ENCODE measurements around the gene ATXN7L1. TPM values are rescaled to one million over a fixed set of nuclear protein-coding genes. Genes with fewer than 3 reads are reported as not detected.

The ATXN7L1 gene
- total RNA-seq, 1 donor from 2014 or later = 8.5 TPM

DNA sequence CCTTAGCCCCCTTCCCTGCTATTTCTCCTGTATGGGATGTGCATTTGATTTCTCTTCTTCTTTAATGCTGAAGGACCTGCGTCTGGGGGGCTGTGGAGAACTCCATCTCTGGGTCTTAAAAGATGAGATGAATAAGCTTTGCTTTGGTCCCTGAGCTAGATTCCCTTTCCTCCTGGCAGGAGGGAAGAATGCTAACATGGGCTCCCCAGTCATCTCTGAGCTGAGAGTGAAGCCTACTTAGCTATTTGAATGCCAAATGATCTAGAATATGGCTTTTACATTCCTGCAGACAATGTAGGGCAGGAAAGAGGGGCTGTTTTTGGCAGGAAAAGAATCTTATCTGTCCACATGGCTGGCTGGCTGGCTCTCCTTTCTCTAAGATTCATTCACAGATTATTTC, 232.5 kb downstream of the ATXN7L1 start:
- Mint-ChIP-seq H3K4me1 (ENCODE audit: low read depth) (peaks cover 2% of the 10 kb centered on the region), H3K9me3 (no peaks in the 10 kb centered on the region), H3K27me3 (ENCODE audit: insufficient read depth) (no peaks in the 10 kb centered on the region), H3K4me3 (no peak overlapping the region), H3K36me3 (ENCODE audit: low read depth) (peaks cover 8% of the 10 kb centered on the region), H3K27ac (no peak overlapping the region)
- intact Hi-C loops (cut with micrococcal nuclease) = no loop called here
- DNase-seq (ENCODE audit: low spot score) = no peak

DNA sequence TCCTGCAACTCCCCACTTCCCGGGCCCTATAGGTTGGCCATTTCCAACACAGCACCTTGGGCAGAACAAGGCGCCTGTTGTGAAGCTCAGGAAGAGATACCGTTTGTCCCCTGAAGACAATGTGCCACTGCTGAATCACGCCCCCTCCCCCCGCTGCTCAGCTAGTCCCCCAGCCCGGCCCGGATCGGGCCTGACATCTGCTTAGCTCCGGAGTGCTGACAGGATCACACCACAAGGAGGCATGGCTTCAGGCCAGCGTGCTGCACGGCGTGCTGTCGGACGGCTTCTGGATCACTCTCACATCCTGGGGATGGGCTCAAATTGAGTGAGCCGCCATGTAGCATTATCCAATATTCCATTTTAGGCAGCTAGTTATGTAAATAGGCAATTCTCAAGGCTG, 233.0 kb downstream of the ATXN7L1 start:
- Mint-ChIP-seq H3K27me3 (ENCODE audit: insufficient read depth) (no peaks in the 10 kb centered on the region), H3K36me3 (ENCODE audit: low read depth) (peaks cover 8% of the 10 kb centered on the region)
- intact Hi-C loops (cut with micrococcal nuclease) = no loop called here

DNA sequence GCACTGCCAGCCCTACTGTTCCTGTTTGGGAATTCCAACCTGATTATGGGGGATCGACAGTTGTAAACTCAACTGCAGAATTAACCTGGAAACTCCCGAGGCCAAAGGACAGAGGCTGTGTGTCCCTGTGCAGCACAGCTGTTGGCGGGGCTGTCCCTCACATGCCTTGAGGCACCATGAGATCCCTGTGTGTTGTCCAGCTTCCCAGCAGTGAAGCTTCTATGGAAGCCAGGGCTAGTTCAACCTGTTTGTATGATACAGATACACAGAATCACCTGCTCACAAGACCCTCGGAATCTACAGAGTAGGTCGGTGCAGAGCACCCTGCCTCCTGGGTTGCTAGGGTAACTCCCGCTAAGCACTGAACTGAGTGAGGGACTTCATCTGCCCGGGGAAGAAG, 234.1 kb downstream of the ATXN7L1 start:
- Mint-ChIP-seq H3K27me3 (ENCODE audit: insufficient read depth) (no peaks in the 10 kb centered on the region), H3K4me3 (no peak overlapping the region), H3K36me3 (ENCODE audit: low read depth) (peaks cover 12% of the 10 kb centered on the region), H3K27ac (no peak overlapping the region), H3K9me3 (no peaks in the 10 kb centered on the region), H3K4me1 (ENCODE audit: low read depth) (no peaks in the 10 kb centered on the region)
- intact Hi-C loops (cut with micrococcal nuclease) = no loop called here
- DNase-seq (ENCODE audit: low spot score) = no peak

More for the DNA sequence above, 233.0 kb downstream of the ATXN7L1 start:
- Mint-ChIP-seq H3K9me3 (no peaks in the 10 kb centered on the region), H3K4me3 (no peak overlapping the region), H3K27ac (no peak overlapping the region), H3K4me1 (ENCODE audit: low read depth) (no peaks in the 10 kb centered on the region)
- no peak for DNase-seq (ENCODE audit: low spot score)

DNA sequence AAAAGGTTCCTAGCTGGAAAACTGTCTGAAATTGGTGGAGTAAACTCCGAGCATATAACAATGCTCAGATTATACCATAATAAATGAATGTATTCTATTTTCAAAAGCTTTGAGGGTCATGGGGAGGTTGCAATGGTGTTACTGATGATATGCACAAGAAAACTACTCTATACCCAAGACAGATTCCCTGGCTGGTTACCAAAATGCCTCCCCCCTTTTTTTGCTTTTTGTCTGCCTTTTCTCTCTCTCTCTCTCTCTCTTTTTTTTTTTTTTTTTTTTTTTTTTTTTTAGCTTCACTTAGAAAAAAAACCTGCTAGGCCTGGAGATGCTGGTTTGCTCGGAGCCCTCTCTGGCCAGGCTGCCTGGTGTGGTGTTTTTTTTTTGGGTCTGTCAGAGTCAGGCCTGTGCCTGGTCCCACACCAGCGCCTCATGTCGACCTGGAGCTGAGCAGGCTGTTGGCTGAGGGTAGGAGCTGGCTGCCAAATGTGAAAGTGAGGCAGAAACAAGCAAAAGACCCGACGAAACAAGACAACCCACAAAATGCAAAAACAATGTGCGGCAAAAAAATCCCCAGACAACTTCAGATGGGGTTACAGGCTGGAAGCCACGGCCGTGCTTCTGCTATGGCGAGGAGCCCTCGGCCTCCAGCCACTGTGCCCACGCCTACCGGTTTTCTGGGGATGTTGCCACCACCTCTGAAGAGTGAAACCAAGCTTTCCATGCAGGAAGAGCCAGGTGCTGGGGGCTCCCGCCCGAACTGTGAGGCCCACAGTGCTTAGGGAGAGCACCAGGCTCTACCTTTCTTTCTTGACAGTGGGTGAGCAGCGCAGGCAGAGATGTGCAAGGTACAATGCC, 235.2 kb downstream of the ATXN7L1 start:
- Mint-ChIP-seq H3K27ac (no peak overlapping the region), H3K36me3 (ENCODE audit: low read depth) (peaks cover 16% of the 10 kb centered on the region), H3K27me3 (ENCODE audit: insufficient read depth) (no peaks in the 10 kb centered on the region), H3K9me3 (no peaks in the 10 kb centered on the region), H3K4me1 (ENCODE audit: low read depth) (no peaks in the 10 kb centered on the region), H3K4me3 (no peak overlapping the region)
- no peak for DNase-seq (ENCODE audit: low spot score)
- intact Hi-C loops (cut with micrococcal nuclease) = no loop called here

DNA sequence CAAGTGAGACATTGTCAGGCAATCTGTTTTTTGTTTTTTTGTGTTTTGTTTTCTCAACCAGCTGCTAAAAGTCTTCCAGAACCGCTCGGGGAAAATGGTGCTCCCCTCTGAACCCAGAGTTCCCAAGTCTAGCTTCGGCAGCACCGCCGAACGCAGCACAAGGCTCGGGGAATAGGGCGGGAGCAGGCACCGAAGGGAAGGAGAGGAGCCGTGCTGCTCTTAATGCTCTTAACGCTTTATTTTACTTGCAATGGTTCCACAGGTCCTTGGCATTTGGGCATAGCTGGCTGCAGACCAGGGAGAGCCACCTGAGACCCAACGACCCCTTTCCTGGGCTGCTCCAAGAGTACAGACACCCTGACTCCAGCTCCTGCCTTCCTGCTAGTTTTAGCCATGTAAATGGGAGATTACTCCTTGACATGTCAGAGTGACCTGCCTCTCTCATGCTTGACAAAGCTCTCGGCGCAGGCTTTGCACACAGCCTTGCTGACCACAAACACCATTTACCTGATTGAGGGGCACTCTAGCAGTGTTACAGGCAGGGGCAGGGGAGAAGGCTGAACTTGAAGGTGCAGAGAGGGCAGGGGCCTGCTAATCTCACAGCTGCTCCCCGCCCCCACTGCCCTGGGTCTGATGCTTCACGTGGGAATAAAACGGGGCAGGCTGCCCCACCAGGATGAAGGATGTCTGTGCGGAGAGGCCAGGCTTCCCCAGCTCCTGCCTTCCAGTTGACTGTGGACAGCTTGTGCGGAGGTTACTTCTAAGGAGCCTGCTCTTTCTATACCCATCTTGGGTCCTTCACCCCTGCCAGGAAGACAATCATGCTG, 236.5 kb downstream of the ATXN7L1 start:
- intact Hi-C loops (cut with micrococcal nuclease) = no loop called here
- H3K4me3 Mint-ChIP-seq = no peak overlapping the region
- no peak overlapping the region for H3K27ac Mint-ChIP-seq
- H3K36me3 Mint-ChIP-seq (ENCODE audit: low read depth) = peaks cover 16% of the 10 kb centered on the region
- H3K9me3 Mint-ChIP-seq = no peaks in the 10 kb centered on the region
- H3K4me1 Mint-ChIP-seq (ENCODE audit: low read depth) = no peaks in the 10 kb centered on the region
- no peaks in the 10 kb centered on the region for H3K27me3 Mint-ChIP-seq (ENCODE audit: insufficient read depth)
- no peak for DNase-seq (ENCODE audit: low spot score)

DNA sequence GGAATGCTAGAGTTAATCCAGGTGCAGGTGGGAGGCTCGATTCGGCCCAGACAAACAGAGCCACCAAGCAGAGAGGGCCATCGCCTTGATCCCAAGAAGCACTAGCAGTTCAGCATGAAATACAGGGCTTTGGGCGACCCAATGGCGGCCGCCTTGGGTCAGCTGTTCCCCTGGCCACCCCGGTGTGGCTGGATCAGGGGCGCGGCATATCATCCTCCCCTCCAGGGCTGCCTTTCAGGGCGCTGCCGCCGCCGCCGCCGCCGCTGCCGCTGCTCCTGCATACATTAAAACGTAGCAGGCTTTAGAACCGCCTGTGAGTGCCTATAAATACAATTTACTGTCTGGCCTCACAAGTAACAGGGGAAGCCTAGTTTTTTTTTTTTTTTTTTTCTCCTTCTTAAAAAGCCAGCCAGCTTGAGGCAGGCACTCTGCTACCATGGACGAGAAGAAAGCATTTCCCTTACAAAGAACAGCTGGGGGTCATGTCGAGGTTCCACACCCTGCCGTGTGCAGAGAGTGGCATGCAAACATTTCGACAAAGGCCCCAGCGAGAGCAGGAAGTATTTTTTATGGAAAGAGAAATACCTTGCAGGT, 237.4 kb downstream of the ATXN7L1 start:
- Mint-ChIP-seq H3K9me3 (no peaks in the 10 kb centered on the region), H3K4me3 (no peak overlapping the region), H3K27me3 (ENCODE audit: insufficient read depth) (no peaks in the 10 kb centered on the region), H3K27ac (no peak overlapping the region), H3K36me3 (ENCODE audit: low read depth) (peaks cover 16% of the 10 kb centered on the region), H3K4me1 (ENCODE audit: low read depth) (no peaks in the 10 kb centered on the region)
- no peak for DNase-seq (ENCODE audit: low spot score)
- intact Hi-C loops (cut with micrococcal nuclease) = no loop called here

DNA sequence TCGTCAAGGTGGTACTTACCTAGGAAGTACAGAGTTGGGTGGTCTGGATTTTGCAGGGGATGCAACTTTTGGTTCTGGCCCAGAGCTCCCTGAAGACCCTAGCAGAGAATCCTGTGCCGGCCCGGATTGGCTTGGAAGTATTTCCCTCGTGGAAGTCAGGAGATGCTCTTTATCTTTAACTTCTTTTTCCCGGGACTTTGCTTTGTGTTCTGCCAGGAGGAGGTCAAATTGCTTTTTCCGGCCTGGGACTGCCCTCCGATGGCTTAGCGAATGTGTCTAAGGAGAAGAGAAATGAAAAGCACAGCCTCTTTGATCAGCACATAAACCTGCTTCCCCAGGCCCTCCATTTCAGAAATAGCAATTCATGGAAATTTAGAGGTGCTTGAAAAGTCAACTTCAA, 238.1 kb downstream of the ATXN7L1 start:
- H3K27ac Mint-ChIP-seq = no peak overlapping the region
- intact Hi-C loops (cut with micrococcal nuclease) = no loop called here
- H3K9me3 Mint-ChIP-seq = no peaks in the 10 kb centered on the region
- H3K4me1 Mint-ChIP-seq (ENCODE audit: low read depth) = no peaks in the 10 kb centered on the region
- H3K4me3 Mint-ChIP-seq = no peak overlapping the region
- H3K36me3 Mint-ChIP-seq (ENCODE audit: low read depth) = peaks cover 19% of the 10 kb centered on the region
- DNase-seq (ENCODE audit: low spot score) = no peak
- no peaks in the 10 kb centered on the region for H3K27me3 Mint-ChIP-seq (ENCODE audit: insufficient read depth)

DNA sequence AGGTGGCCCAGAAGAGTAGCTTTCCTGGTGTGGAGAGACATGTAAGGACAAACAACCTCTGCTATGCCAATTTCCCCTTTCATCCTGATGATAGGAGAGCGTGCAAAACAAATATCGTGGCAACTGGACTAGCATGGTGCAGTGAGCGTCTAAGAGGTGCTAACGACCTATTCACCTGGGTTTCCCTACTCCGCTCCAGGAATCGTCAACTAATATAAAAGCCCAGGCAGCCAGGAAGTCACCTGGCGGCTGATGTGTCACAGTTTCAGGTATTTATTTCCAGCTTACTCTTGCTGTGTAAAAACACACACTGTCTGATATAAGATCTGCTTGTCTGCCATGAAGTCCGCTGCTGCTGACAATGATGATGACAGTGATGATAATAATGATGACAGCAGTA, 238.6 kb downstream of the ATXN7L1 start:
- H3K4me1 Mint-ChIP-seq (ENCODE audit: low read depth) = no peaks in the 10 kb centered on the region
- no peak overlapping the region for H3K27ac Mint-ChIP-seq
- intact Hi-C loops (cut with micrococcal nuclease) = no loop called here

DNA sequence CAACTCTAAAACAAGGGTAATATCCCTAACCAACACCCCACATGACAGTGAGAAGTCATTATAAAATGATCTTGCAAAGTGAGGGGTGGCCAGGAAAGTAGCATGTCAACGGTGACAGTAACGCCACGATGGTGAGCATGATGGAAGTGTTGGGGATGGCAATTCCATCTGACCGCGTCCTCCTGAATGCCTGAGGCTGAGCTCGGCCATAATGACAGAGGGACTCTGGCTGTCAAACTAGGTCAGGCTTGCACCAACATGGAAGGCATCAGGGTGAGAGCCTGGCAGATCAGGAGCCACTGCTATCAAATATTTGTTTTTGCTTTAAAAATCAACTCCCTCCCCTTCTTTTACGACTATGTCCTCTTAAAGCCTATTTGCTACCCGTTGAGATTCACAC, 239.4 kb downstream of the ATXN7L1 start:
- H3K36me3 Mint-ChIP-seq (ENCODE audit: low read depth) = peaks cover 14% of the 10 kb centered on the region
- H3K27ac Mint-ChIP-seq = no peak overlapping the region
- H3K9me3 Mint-ChIP-seq = no peaks in the 10 kb centered on the region
- no peaks in the 10 kb centered on the region for H3K27me3 Mint-ChIP-seq (ENCODE audit: insufficient read depth)
- no peak overlapping the region for H3K4me3 Mint-ChIP-seq
- no peak for DNase-seq (ENCODE audit: low spot score)
- H3K4me1 Mint-ChIP-seq (ENCODE audit: low read depth) = no peaks in the 10 kb centered on the region
- intact Hi-C loops (cut with micrococcal nuclease) = no loop called here

More for the DNA sequence above, 238.6 kb downstream of the ATXN7L1 start:
- H3K36me3 Mint-ChIP-seq (ENCODE audit: low read depth) = peaks cover 16% of the 10 kb centered on the region
- no peak for DNase-seq (ENCODE audit: low spot score)
- no peaks in the 10 kb centered on the region for H3K27me3 Mint-ChIP-seq (ENCODE audit: insufficient read depth)
- H3K9me3 Mint-ChIP-seq = no peaks in the 10 kb centered on the region
- no peak overlapping the region for H3K4me3 Mint-ChIP-seq

DNA sequence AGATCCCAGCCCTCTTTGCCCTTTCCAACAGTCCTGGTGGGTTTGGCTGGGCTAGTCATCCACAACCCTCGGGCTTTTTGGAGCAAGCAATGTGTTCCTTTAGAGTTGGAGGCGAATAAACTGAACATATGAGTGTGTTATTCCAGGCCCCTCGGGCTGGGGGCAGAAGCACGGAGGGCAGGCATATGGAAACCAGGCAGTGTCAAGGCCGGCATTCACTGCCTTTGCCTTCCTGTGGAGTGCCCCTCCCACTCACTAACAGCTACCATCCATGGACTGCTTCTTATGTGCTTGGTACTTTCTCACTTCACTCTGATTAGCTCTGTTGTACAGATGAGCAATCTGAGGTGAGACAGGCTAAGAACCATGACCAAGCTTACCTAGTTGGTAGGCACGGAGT, 241.2 kb downstream of the ATXN7L1 start:
- no peaks in the 10 kb centered on the region for H3K9me3 Mint-ChIP-seq
- H3K4me3 Mint-ChIP-seq = no peak overlapping the region
- no peak for DNase-seq (ENCODE audit: low spot score)
- H3K27ac Mint-ChIP-seq = no peak overlapping the region
- peaks cover 13% of the 10 kb centered on the region for H3K36me3 Mint-ChIP-seq (ENCODE audit: low read depth)
- no peaks in the 10 kb centered on the region for H3K27me3 Mint-ChIP-seq (ENCODE audit: insufficient read depth)
- no peaks in the 10 kb centered on the region for H3K4me1 Mint-ChIP-seq (ENCODE audit: low read depth)
- intact Hi-C loops (cut with micrococcal nuclease) = no loop called here

DNA sequence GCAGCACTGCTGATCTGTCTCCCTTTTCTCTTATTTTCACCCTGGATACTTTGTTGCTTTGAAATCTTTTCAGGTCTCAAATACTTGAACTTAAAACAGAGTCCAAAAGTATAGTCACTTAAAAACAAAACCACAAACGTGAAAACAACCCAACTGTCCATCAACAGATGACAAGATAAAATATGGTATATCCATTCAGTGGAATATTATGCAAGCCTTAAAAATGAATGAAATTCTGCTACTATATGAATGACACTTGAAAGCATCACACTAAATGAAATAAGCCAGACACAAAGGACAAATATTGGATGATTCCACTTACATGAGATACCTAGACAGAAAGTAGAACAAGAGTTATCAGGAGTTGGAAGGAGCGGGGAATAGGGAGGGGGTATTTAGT, 250.4 kb downstream of the ATXN7L1 start:
- H3K27me3 Mint-ChIP-seq (ENCODE audit: insufficient read depth) = no peaks in the 10 kb centered on the region
- intact Hi-C loops (cut with micrococcal nuclease) = no loop called here
- no peak for DNase-seq (ENCODE audit: low spot score)
- no peaks in the 10 kb centered on the region for H3K4me1 Mint-ChIP-seq (ENCODE audit: low read depth)
- peaks cover 14% of the 10 kb centered on the region for H3K36me3 Mint-ChIP-seq (ENCODE audit: low read depth)
- H3K9me3 Mint-ChIP-seq = peaks cover 15% of the 10 kb centered on the region
- H3K27ac Mint-ChIP-seq = no peak overlapping the region
- H3K4me3 Mint-ChIP-seq = no peak overlapping the region

DNA sequence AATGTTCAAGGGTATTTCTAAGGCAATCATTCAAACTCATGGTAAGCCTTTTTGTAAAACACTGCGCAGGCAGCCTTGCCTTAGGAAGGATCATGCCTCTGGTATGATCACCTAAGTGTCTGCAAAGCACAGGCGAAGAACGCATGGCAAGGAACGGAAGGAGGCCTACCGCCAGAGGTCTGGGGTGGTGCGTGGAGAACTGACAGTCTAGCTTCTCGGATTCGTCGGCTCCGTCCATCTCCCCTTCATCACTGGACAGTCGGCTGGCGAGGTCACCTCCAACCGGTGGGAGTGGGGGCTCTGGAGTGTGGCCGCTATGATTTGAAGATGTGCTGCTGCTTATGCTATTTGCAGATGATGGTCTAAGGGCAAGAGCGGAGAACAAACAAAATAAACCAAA, 252.5 kb downstream of the ATXN7L1 start:
- H3K4me1 Mint-ChIP-seq (ENCODE audit: low read depth) = no peaks in the 10 kb centered on the region
- intact Hi-C loops (cut with micrococcal nuclease) = no loop called here
- H3K9me3 Mint-ChIP-seq = peaks cover 15% of the 10 kb centered on the region
- no peak for DNase-seq (ENCODE audit: low spot score)
- no peak overlapping the region for H3K4me3 Mint-ChIP-seq
- H3K36me3 Mint-ChIP-seq (ENCODE audit: low read depth) = peaks cover 14% of the 10 kb centered on the region
- no peak overlapping the region for H3K27ac Mint-ChIP-seq
- H3K27me3 Mint-ChIP-seq (ENCODE audit: insufficient read depth) = no peaks in the 10 kb centered on the region

DNA sequence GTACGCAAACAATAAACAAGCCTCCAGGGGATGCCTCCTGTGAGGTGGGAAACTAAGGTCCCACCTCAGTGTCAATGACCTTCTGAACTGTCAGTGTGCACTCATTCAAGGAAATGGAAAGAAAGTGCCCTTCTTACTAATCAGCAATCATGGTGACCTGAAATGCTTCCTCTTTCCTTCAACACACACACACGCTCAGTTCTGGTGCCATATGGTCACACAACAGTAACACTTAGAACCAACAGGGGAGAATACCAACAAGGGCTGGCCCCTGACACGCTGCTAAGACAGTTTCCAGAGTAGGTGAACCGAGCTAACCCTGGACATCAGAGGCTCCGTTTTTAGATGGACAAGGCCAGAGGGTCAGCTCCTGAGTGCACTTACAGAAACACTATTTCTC, 253.0 kb downstream of the ATXN7L1 start:
- no peak for DNase-seq (ENCODE audit: low spot score)
- H3K36me3 Mint-ChIP-seq (ENCODE audit: low read depth) = peaks cover 17% of the 10 kb centered on the region
- intact Hi-C loops (cut with micrococcal nuclease) = no loop called here
- no peaks in the 10 kb centered on the region for H3K27me3 Mint-ChIP-seq (ENCODE audit: insufficient read depth)
- H3K4me1 Mint-ChIP-seq (ENCODE audit: low read depth) = no peaks in the 10 kb centered on the region
- H3K4me3 Mint-ChIP-seq = no peak overlapping the region
- peaks cover 15% of the 10 kb centered on the region for H3K9me3 Mint-ChIP-seq
- H3K27ac Mint-ChIP-seq = no peak overlapping the region

Measured in activated T-helper 1 cell treated with anti-CD3 and anti-CD28 coated beads, Interleukin-12 subunit alpha, Interleukin-12 subunit beta, Interleukin-2, Interleukin-4 antibody, amounts not matched to agents 30 ng/mL and 10 ng/mL and 1 ng/mL, durations not matched to agents 14 hours and 24 hours and 36 hours (primary cell).